Measurements from ENCODE around the gene HOXA1.

DNA sequence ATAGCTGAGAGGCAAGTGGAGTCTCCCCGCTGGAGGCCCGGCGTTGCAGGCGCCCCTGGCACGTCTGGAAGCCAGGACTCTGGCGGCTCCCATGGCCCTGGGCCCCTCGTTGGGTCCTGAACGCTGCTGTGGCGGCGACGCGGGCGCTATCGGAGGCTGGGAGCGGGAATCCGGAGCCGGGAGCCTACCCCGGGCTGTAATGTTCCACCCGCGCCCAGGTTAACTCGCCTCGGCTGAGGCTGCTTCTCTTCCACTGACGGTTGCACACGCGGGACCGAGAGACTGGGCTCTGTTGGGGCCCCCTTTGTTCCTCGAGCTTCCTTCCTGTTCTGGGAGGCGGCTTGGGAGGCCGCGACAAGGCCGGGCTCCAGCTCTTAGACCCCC is 49.0 kb upstream of the HOXA1 start:
- TF ChIP-seq, protein P1, sequence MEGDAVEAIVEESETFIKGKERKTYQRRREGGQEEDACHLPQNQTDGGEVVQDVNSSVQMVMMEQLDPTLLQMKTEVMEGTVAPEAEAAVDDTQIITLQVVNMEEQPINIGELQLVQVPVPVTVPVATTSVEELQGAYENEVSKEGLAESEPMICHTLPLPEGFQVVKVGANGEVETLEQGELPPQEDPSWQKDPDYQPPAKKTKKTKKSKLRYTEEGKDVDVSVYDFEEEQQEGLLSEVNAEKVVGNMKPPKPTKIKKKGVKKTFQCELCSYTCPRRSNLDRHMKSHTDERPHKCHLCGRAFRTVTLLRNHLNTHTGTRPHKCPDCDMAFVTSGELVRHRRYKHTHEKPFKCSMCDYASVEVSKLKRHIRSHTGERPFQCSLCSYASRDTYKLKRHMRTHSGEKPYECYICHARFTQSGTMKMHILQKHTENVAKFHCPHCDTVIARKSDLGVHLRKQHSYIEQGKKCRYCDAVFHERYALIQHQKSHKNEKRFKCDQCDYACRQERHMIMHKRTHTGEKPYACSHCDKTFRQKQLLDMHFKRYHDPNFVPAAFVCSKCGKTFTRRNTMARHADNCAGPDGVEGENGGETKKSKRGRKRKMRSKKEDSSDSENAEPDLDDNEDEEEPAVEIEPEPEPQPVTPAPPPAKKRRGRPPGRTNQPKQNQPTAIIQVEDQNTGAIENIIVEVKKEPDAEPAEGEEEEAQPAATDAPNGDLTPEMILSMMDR (IDR thresholded peaks at IDR 0.05): no peak
- TF ChIP-seq EP300 (IDR thresholded peaks at IDR 0.05) (no peak), CHD2 (IDR thresholded peaks at IDR 0.05; ENCODE audit: low read length, partially characterized antibody) (no peak), POLR2A (IDR thresholded peaks at IDR 0.05; ENCODE audit: low read length) (no peak), RAD21 (conservative IDR thresholded peaks at IDR 0.05 in 1 of 2, IDR thresholded peaks at IDR 0.05 in 1 of 2) (no peak), GATA3 (IDR thresholded peaks at IDR 0.05; ENCODE audit: borderline replicate concordance) (no peak)
